Fibroblast of lung (primary cell): ENCODE data around the gene LMO2. TPM values are rescaled to one million over a fixed set of nuclear protein-coding genes. Genes with fewer than 3 reads are reported as not detected.

Experiments used
- DNase-seq, 2 donors: peaks; one replicate each; pipeline versions ENCODE4 v3.0.0 to v3.0.0-alpha.2; 2010; ENCODE audit warnings: low read depth in 2 of 2
- H2AFZ ChIP-seq: 2 replicates; pipeline ENCODE4 v1.5.1; 2012; ENCODE audit warnings: low read length, control low read depth, inconsistent platforms
- H3K27ac ChIP-seq: 2 replicates; pipeline ENCODE4 v1.5.1; 2011; ENCODE audit warnings: low read length, control low read depth; ENCODE audit not compliant: insufficient read depth
- H3K27me3 ChIP-seq: 2 replicates; pipeline ENCODE4 v1.5.1; 2011; ENCODE audit warnings: mild to moderate bottlenecking, low read length; ENCODE audit not compliant: control insufficient read depth, insufficient read depth
- H3K36me3 ChIP-seq: 2 replicates; pipeline ENCODE4 v1.5.1; 2011; ENCODE audit warnings: low read length; ENCODE audit not compliant: control insufficient read depth, insufficient read depth
- H3K4me1 ChIP-seq: 2 replicates; pipeline ENCODE4 v1.5.1; 2011; ENCODE audit warnings: low read length; ENCODE audit not compliant: control insufficient read depth, insufficient read depth; ENCODE audit errors: extremely low read depth
- H3K4me2 ChIP-seq: 2 replicates; pipeline ENCODE4 v1.5.1; 2011; ENCODE audit warnings: low read length, control low read depth; ENCODE audit not compliant: insufficient read depth; ENCODE audit errors: extremely low read depth
- H3K4me3 ChIP-seq, 4 experiments: fragments of 200-600 bp in 1 of 4; sonication (generic) in 1 of 4; replicated peaks in 1 of 4; 2 replicates each; pipeline ENCODE4 v1.5.1; 2011 to 2016; ENCODE audit warnings: low read length in 4 of 4, low read depth in 3 of 4, mild to moderate bottlenecking in 3 of 4, control low read depth in 2 of 4, inconsistent platforms in 1 of 4, mixed read lengths in 1 of 4; ENCODE audit not compliant: insufficient read depth in 1 of 4; ENCODE audit errors: control extremely low read depth in 1 of 4
- H3K79me2 ChIP-seq: 2 replicates; pipeline ENCODE4 v1.5.1; 2012; ENCODE audit warnings: mild to moderate bottlenecking, low read length, inconsistent platforms; ENCODE audit not compliant: control insufficient read depth, insufficient read depth
- H3K9ac ChIP-seq: 2 replicates; pipeline ENCODE4 v1.5.1; 2011; ENCODE audit warnings: mild to moderate bottlenecking, low read length, control low read depth; ENCODE audit not compliant: insufficient read depth
- H3K9me3 ChIP-seq: 2 replicates; pipeline ENCODE4 v1.5.1; 2012; ENCODE audit warnings: low read depth, low read length; ENCODE audit not compliant: control insufficient read depth, insufficient read depth
- H4K20me1 ChIP-seq: 2 replicates; pipeline ENCODE4 v1.5.1; 2011; ENCODE audit warnings: low read length; ENCODE audit not compliant: control insufficient read depth, insufficient read depth; ENCODE audit errors: extremely low read depth
- CTCF ChIP-seq, 2 donors: IDR thresholded peaks in 1 of 2; conservative IDR thresholded peaks in 1 of 2; 1 replicate in 1 of 2; 2 replicates in 1 of 2; pipeline ENCODE4 v1.5.1; 2011 to 2012; ENCODE audit warnings: low read length in 2 of 2, control low read depth in 1 of 2, inconsistent platforms in 1 of 2, low read depth in 1 of 2, mild to moderate bottlenecking in 1 of 2
- EZH2 ChIP-seq: IDR thresholded peaks from 2 replicates; pipeline ENCODE4 v1.5.1; 2012; ENCODE audit warnings: low read length, control low read depth, mild to moderate bottlenecking; ENCODE audit errors: missing control alignments
- polyA plus RNA-seq, 2 donors: library from polyadenylated mRNA; depleted of rRNA in 1 of 2; stranded (reverse) in 1 of 2; unstranded in 1 of 2; fragments of >200 nt; gene quantifications; 2 replicates each; pipeline ENCODE4 v1.2.1, GENCODE V29; 2011 to 2012; ENCODE audit warnings: missing spikeins in 1 of 2
- total RNA-seq: library from RNA; depleted of rRNA; stranded (reverse); fragments of >200 nt; gene quantifications from 2 replicates; pipeline ENCODE4 v1.2.1, GENCODE V29; 2014

Gene LMO2
- total and polyA plus RNA-seq, 2 donors (not counting 1 experiment from before 2014, with no cell fraction given), result 0.03 to 0.17 TPM

GRCh38 chr11:33935461-33936456, 43.9 kb upstream of the LMO2 start:
- Histone ChIP-seq H3K4me1 (no peaks in the 10 kb centered on the region), H3K36me3 (no peaks in the 10 kb centered on the region), H3K27ac (no peak overlapping the region), H2AFZ (no peak overlapping the region), H3K9me3 (no peaks in the 10 kb centered on the region), H3K4me3 (no peak overlapping the region), H3K79me2 (no peaks in the 10 kb centered on the region), H3K27me3 (no peaks in the 10 kb centered on the region), H4K20me1 (peaks cover 1% of the 10 kb centered on the region), H3K4me2 (no peak overlapping the region), H3K9ac (no peak overlapping the region)
- DNase-seq, result no peak
- no peak for TF ChIP-seq EZH2
- no peak for TF ChIP-seq CTCF (conservative IDR thresholded peaks at IDR 0.05 in 1 of 2, IDR thresholded peaks at IDR 0.05 in 1 of 2; ENCODE audit: low read depth in 1 of 2, low read length in 2 of 2)

- no peak for DNase-seq
- TF ChIP-seq CTCF (conservative IDR thresholded peaks at IDR 0.05 in 1 of 2, IDR thresholded peaks at IDR 0.05 in 1 of 2; ENCODE audit: low read depth in 1 of 2, low read length in 2 of 2) (no peak), EZH2 (no peak)
- H3K36me3 ChIP-seq, result no peaks in the 10 kb centered on the region
- no peak overlapping the region for H3K27ac ChIP-seq
- H3K27me3 ChIP-seq, result no peaks in the 10 kb centered on the region
- no peaks in the 10 kb centered on the region for H3K4me1 ChIP-seq
- H3K4me2 ChIP-seq, result no peak overlapping the region
- no peaks in the 10 kb centered on the region for H3K9me3 ChIP-seq
- no peaks in the 10 kb centered on the region for H3K79me2 ChIP-seq
- H4K20me1 ChIP-seq, result peaks cover 1% of the 10 kb centered on the region
- no peak overlapping the region for H2AFZ ChIP-seq
- H3K4me3 ChIP-seq, result no peak overlapping the region
- no peak overlapping the region for H3K9ac ChIP-seq
These were observed 43.1 kb upstream of the LMO2 start for GRCh38 chr11:33935005-33935404.

DNA sequence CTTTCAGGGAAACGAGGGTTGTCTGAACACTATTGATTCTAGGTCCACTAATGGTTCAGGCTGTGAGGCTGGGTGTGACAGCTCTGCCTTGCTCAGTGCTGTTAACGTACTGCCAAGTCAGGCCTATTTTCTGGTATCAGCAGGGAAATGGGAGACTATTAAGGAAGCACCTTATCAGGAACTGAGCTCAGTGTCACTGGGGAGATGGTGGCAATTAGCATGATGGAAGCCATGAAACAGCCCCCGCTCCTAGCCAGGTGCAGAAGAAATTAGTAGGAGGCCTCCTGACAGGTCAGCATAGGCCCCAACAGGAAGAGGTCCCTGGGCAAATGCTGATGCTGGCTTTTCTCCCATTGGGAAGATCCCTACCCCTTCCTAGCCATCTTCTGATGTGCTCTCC, 42.6 kb upstream of the LMO2 start:
- no peaks in the 10 kb centered on the region for H3K36me3 ChIP-seq
- no peaks in the 10 kb centered on the region for H3K4me1 ChIP-seq
- DNase-seq, result no peak
- no peak overlapping the region for H3K4me2 ChIP-seq
- no peaks in the 10 kb centered on the region for H3K9me3 ChIP-seq
- H3K9ac ChIP-seq, result no peak overlapping the region
- TF ChIP-seq CTCF (conservative IDR thresholded peaks at IDR 0.05 in 1 of 2, IDR thresholded peaks at IDR 0.05 in 1 of 2; ENCODE audit: low read depth in 1 of 2, low read length in 2 of 2) (no peak), EZH2 (no peak)
- peaks cover 1% of the 10 kb centered on the region for H4K20me1 ChIP-seq
- no peak overlapping the region for H2AFZ ChIP-seq
- no peak overlapping the region for H3K27ac ChIP-seq
- no peaks in the 10 kb centered on the region for H3K27me3 ChIP-seq
- no peak overlapping the region for H3K4me3 ChIP-seq
- H3K79me2 ChIP-seq, result no peaks in the 10 kb centered on the region
